GM21576 (cell line): Measurements from ENCODE around the gene BCAS1.

Source experiments
- ATAC-seq: cut with Tn5 transposase; IDR thresholded peaks from one replicate; pipeline ENCODE4 v1.9.1; 2021; ENCODE audit warnings: mild to moderate bottlenecking, moderate library complexity; ENCODE audit not compliant: unreplicated experiment

Gene BCAS1

GRCh38 chr20:53894707-53895384 lies 175.5 kb downstream of the BCAS1 start:
- ATAC-seq, result no peak
